ENCODE measurements around the gene PLXNB1.

- TF ChIP-seq FOS (IDR thresholded peaks at IDR 0.05; ENCODE audit: borderline replicate concordance, extremely low read depth, insufficient read length), result no peak
- no peak for TF ChIP-seq CREB1 (IDR thresholded peaks at IDR 0.05; ENCODE audit: low read depth)
- TF ChIP-seq CTCF (IDR thresholded peaks at IDR 0.05 in 2 of 3, conservative IDR thresholded peaks at IDR 0.05 in 1 of 3; ENCODE audit: control insufficient read depth in 2 of 3, extremely low read depth in 1 of 3, insufficient read depth in 1 of 3, low read depth in 3 of 3, low read length in 3 of 3), result no peak
Measured at GRCh38 chr3:48418651-48419050, 11.2 kb downstream of the PLXNB1 start.
